IMR-90 (cell line): ENCODE data around the gene PAFAH2. TPM values are rescaled to one million over a fixed set of nuclear protein-coding genes. Genes with fewer than 3 reads are reported as not detected.
A peak's percentile ranks its signal among the peaks of the same experiment; 100 is the strongest.
"Not testable (repeated sequence)": the region's sequence is repeated elsewhere in the genome, so short reads cannot be mapped to it uniquely, and the experiment has no call there.

Experiments used
- ATAC-seq: fragments of 200-7000 bp; cut with Tn5 transposase; 2 replicates; pipeline ENCODE4 v1.9.1; 2020; ENCODE audit warnings: low read depth, mild to moderate bottlenecking, moderate library complexity
- BruUV-seq: library from RNA; stranded (reverse); fragments of 400-500 nt; replicated peaks from 2 replicates; lab custom pipeline; 2021; lab: Mats Ljungman, UMichigan
- CTCF ChIA-PET: fragments of 300-600 bp; formaldehyde crosslinking; extraction: SDS; loops from one replicate; lab custom pipeline; 2021; ENCODE audit warnings: antibody characterized with exemption; lab: Yijun Ruan, JAX
- POLR2A ChIA-PET: fragments of 300-600 bp; sonication (Branson Sonifier 250); formaldehyde crosslinking; loops from one replicate; lab custom pipeline; 2022; ENCODE audit warnings: antibody characterized with exemption; ENCODE audit not compliant: unreplicated experiment; lab: Charles Lee
- DNase-seq: peaks from one replicate; pipeline ENCODE4 v3.0.0; 2013
- H2AFZ ChIP-seq: replicated peaks from 2 replicates; pipeline ENCODE3; 2013; ENCODE audit warnings: low read length, mild to moderate bottlenecking; ENCODE audit not compliant: poor library complexity
- H2AK5ac ChIP-seq: 2 replicates; pipeline ENCODE4 v1.6.1; 2013; ENCODE audit warnings: low read depth, low read length, inconsistent platforms
- H2AK9ac ChIP-seq: replicated peaks from 2 replicates; pipeline ENCODE3; 2013; ENCODE audit warnings: mild to moderate bottlenecking, low read depth, low read length, moderate library complexity; ENCODE audit not compliant: poor library complexity
- H2BK120ac ChIP-seq: 2 replicates; pipeline ENCODE4 v1.6.1; 2013; ENCODE audit warnings: low read depth, low read length, inconsistent platforms
- H2BK15ac ChIP-seq: 3 replicates; pipeline ENCODE4 v1.6.1; 2013; ENCODE audit warnings: low read depth, low read length, inconsistent platforms
- H2BK20ac ChIP-seq: 2 replicates; pipeline ENCODE4 v1.6.1; 2013; ENCODE audit warnings: low read depth, mild to moderate bottlenecking, inconsistent platforms, low read length, moderate library complexity
- H2BK5ac ChIP-seq: 2 replicates; pipeline ENCODE4 v1.6.1; 2013; ENCODE audit warnings: mild to moderate bottlenecking, low read depth, low read length, inconsistent platforms; ENCODE audit not compliant: poor library complexity, severe bottlenecking
- H3K14ac ChIP-seq: replicated peaks from 2 replicates; pipeline ENCODE4 v1.6.1; 2013; ENCODE audit warnings: low read depth, low read length, inconsistent platforms
- H3K18ac ChIP-seq: 2 replicates; pipeline ENCODE4 v1.6.1; 2013; ENCODE audit warnings: low read depth, low read length, control low read depth
- H3K23ac ChIP-seq: 2 replicates; pipeline ENCODE4 v1.6.1; 2013; ENCODE audit warnings: low read depth, low read length, inconsistent platforms
- H3K27ac ChIP-seq: 2 replicates; pipeline ENCODE4 v1.5.1; 2013; ENCODE audit warnings: mild to moderate bottlenecking, control low read depth, low read length; ENCODE audit not compliant: insufficient read depth
- H3K27me3 ChIP-seq: 2 replicates; pipeline ENCODE4 v1.6.1; 2013; ENCODE audit warnings: low read length; ENCODE audit not compliant: control insufficient read depth, insufficient read depth
- H3K36me3 ChIP-seq: 2 replicates; pipeline ENCODE4 v1.6.1; 2013; ENCODE audit warnings: low read length, mixed read lengths; ENCODE audit not compliant: control insufficient read depth, insufficient read depth
- H3K4ac ChIP-seq: 2 replicates; pipeline ENCODE4 v1.6.1; 2013; ENCODE audit warnings: low read depth, low read length, inconsistent platforms
- H3K4me1 ChIP-seq: 2 replicates; pipeline ENCODE4 v1.6.1; 2013; ENCODE audit warnings: low read length, mixed read lengths; ENCODE audit not compliant: control insufficient read depth, insufficient read depth
- H3K4me2 ChIP-seq: 2 replicates; pipeline ENCODE4 v1.6.1; 2013; ENCODE audit warnings: low read depth, mild to moderate bottlenecking, control low read depth, low read length, moderate library complexity
- H3K4me3 ChIP-seq: 2 replicates; pipeline ENCODE4 v1.5.1; 2013; ENCODE audit warnings: low read depth, mild to moderate bottlenecking, control low read depth, low read length, moderate library complexity; ENCODE audit not compliant: insufficient read depth
- H3K56ac ChIP-seq: 2 replicates; pipeline ENCODE4 v1.6.1; 2013; ENCODE audit warnings: low read length, inconsistent platforms; ENCODE audit not compliant: insufficient read depth; ENCODE audit errors: extremely low read depth
- H3K79me1 ChIP-seq, 2 experiments: 2 replicates each; pipeline ENCODE4 v1.6.1; 2013; ENCODE audit warnings: low read length in 2 of 2, inconsistent platforms in 1 of 2, low read depth in 1 of 2
- H3K9ac ChIP-seq: 2 replicates; pipeline ENCODE4 v1.6.1; 2013; ENCODE audit warnings: low read depth, low read length, control low read depth
- H3K9me1 ChIP-seq: 2 replicates; pipeline ENCODE4 v1.6.1; 2013; ENCODE audit warnings: low read length, inconsistent platforms; ENCODE audit not compliant: insufficient read depth
- H3K9me3 ChIP-seq: 2 replicates; pipeline ENCODE4 v1.6.1; 2013; ENCODE audit warnings: low read length; ENCODE audit not compliant: control insufficient read depth, insufficient read depth
- H4K20me1 ChIP-seq: 2 replicates; pipeline ENCODE4 v1.6.1; 2013; ENCODE audit warnings: low read length, inconsistent platforms; ENCODE audit not compliant: insufficient read depth
- H4K5ac ChIP-seq: 2 replicates; pipeline ENCODE4 v1.6.1; 2013; ENCODE audit warnings: mild to moderate bottlenecking, low read depth, low read length, control low read depth
- H4K8ac ChIP-seq, 2 experiments: 2 replicates each; pipeline ENCODE4 v1.6.1; 2013; ENCODE audit warnings: low read depth in 2 of 2, low read length in 2 of 2, control low read depth in 1 of 2, inconsistent platforms in 1 of 2
- H4K91ac ChIP-seq: 2 replicates; pipeline ENCODE4 v1.6.1; 2013; ENCODE audit warnings: low read depth, low read length, inconsistent platforms; ENCODE audit not compliant: insufficient read depth
- CEBPB ChIP-seq: IDR thresholded peaks from 2 replicates; pipeline ENCODE4 v1.6.1; 2012; ENCODE audit warnings: low read depth, low read length, improper control_type of control experiment
- NFE2L2 ChIP-seq: fragments of 150-350 bp; IDR thresholded peaks from 2 replicates; pipeline ENCODE4 v1.6.1; 2016; ENCODE audit warnings: low read depth, mild to moderate bottlenecking, low read length
- WGBS, 2 experiments: methylation state at CpG; one replicate each; pipeline versions ENCODE4 v1.1.5 to v1.1.7; 2013; ENCODE audit warnings: missing lambda C conversion rate in 2 of 2; ENCODE audit not compliant: insufficient read length in 1 of 2; ENCODE audit errors: extremely low coverage in 2 of 2; 5-methylcytosine and 5-hydroxymethylcytosine counted together
- dilution Hi-C: fragments of 300-500 bp; cut with HindIII; formaldehyde crosslinking; loops from one replicate; pipeline ENCODE4 v1.14.3; 2018; ENCODE audit warnings: low sequenced_read_pairs; ENCODE audit not compliant: unreplicated experiment
- in situ Hi-C: fragments of 300-500 bp; cut with MboI; formaldehyde crosslinking; loops from 3 replicates; pipeline ENCODE4 v1.14.3; 2019; ENCODE audit warnings: low sequenced_read_pairs, inconsistent platforms, mixed read lengths
- intact Hi-C: fragments of 100-400 bp; cut with micrococcal nuclease; formaldehyde crosslinking; loops from 2 replicates; pipeline ENCODE4 v1.10.0; 2022
- polyA plus RNA-seq, 3 experiments: library from polyadenylated mRNA; depleted of rRNA; stranded (reverse); fragments of >200 nt; gene quantifications; 2 replicates each; pipeline ENCODE4 v1.2.3, GENCODE V29; 2012; ENCODE audit warnings: low replicate concordance in 1 of 3
- total RNA-seq: library from RNA; depleted of rRNA; stranded (reverse); fragments of >200 nt; gene quantifications from 2 replicates; pipeline ENCODE4 v1.2.3, GENCODE V29; 2012

Gene PAFAH2
- total and polyA plus RNA-seq, 2 of the 4 experiments (the other 2 are of a cell fraction), result 8.3 to 12.2 TPM

DNA sequence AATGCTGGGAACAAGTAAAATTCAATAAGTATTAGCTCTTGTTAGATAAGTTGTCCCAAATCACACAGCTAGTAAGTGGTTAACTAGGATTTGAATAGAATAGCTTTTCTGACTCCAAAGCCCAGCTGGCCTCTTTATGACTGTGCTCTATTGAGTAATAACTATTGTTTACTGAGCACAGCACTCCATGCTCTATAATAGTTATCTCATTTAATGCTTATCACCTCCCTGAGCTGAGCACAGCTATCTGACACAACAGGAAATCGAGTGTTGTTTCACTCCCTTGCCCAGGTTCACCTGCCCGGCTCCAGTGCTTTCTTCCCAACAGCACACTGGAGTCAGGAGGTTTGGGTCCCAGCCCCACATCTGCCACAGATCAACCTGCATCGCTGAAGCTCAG is 52.9 kb downstream of the PAFAH2 start:
- no peak overlapping the region for H2BK120ac ChIP-seq
- dilution Hi-C loops (no loop called here), intact Hi-C loops (loop anchor here (5.0 kb wide), 1 partner anchor 47 kb away; no protein-coding TSS in a partner anchor), in situ Hi-C loops (no loop called here)
- no peak overlapping the region for H4K91ac ChIP-seq
- no peak overlapping the region for H3K56ac ChIP-seq
- H4K8ac ChIP-seq, result no peak overlapping the region
- H4K5ac ChIP-seq, result no peak overlapping the region
- H2AFZ ChIP-seq, result no peak overlapping the region
- BruUV-seq, result no TSS peak
- no peak overlapping the region for H2BK15ac ChIP-seq
- no peaks in the 10 kb centered on the region for H3K79me1 ChIP-seq
- H3K4me1 ChIP-seq, result no peaks in the 10 kb centered on the region; the same call in 1 of the 2 replicates
- H4K20me1 ChIP-seq, result no peaks in the 10 kb centered on the region
- H2BK5ac ChIP-seq, result no peak overlapping the region
- H3K27me3 ChIP-seq, result no peaks in the 10 kb centered on the region
- no peak overlapping the region for H3K4me2 ChIP-seq
- H3K9ac ChIP-seq, result no peak overlapping the region
- ATAC-seq, result peak; percentile 69
- no peak overlapping the region for H2AK5ac ChIP-seq
- H3K4me3 ChIP-seq, result no peak overlapping the region
- 83% methylated on average over 1 of the region's 3 CpGs; no CpG with 5 or more reads in 1 of the 2 experiments for WGBS, 2 experiments
- H3K23ac ChIP-seq, result no peak overlapping the region
- no peak overlapping the region for H3K27ac ChIP-seq
- no peak overlapping the region for H3K14ac ChIP-seq
- H3K9me3 ChIP-seq, result no peaks in the 10 kb centered on the region; the same call in 1 of the 2 replicates
- H3K4ac ChIP-seq, result no peak overlapping the region
- DNase-seq, result peak; percentile 55
- TF ChIP-seq NFE2L2 (no peak), CEBPB (peak; percentile 71)
- H2BK20ac ChIP-seq, result no peak overlapping the region
- CTCF ChIA-PET, result no interaction called here
- POLR2A ChIA-PET, result no interaction called here
- H3K18ac ChIP-seq, result no peak overlapping the region
- H3K36me3 ChIP-seq, result no peaks in the 10 kb centered on the region
- H2AK9ac ChIP-seq, result no peak overlapping the region
- H3K9me1 ChIP-seq, result no peaks in the 10 kb centered on the region

- intact Hi-C loops, CTCF ChIA-PET: not testable (repeated sequence)
Measured at GRCh38 chr1:25943511-25943910, 54.4 kb downstream of the PAFAH2 start.

More at GRCh38 chr1:25943511-25943910, 54.4 kb downstream of the PAFAH2 start:
- dilution Hi-C loops, H3K9me1 ChIP-seq, H2BK120ac ChIP-seq, DNase-seq, H3K9ac ChIP-seq, H4K8ac ChIP-seq, H3K14ac ChIP-seq, H2AK5ac ChIP-seq, H3K56ac ChIP-seq, H3K9me3 ChIP-seq, POLR2A ChIA-PET, H4K5ac ChIP-seq, H3K4ac ChIP-seq, ATAC-seq, H2BK5ac ChIP-seq, H3K79me1 ChIP-seq, H3K27ac ChIP-seq, H3K18ac ChIP-seq, H2AK9ac ChIP-seq, H3K4me1 ChIP-seq, in situ Hi-C loops, H4K91ac ChIP-seq, BruUV-seq, H3K36me3 ChIP-seq, H4K20me1 ChIP-seq, H2BK15ac ChIP-seq, H3K27me3 ChIP-seq, H3K23ac ChIP-seq, H2AFZ ChIP-seq, H2BK20ac ChIP-seq, H3K4me2 ChIP-seq, H3K4me3 ChIP-seq: not testable (repeated sequence)
- no CpG with 5 or more reads among the region's 5 CpGs for WGBS, 2 experiments
